GM23338 (cell line): Measurements from ENCODE around the gene GLRA1. TPM values are rescaled to one million over a fixed set of nuclear protein-coding genes. Genes with fewer than 3 reads are reported as not detected.
"Not testable (repeated sequence)": the region's sequence is repeated elsewhere in the genome, so short reads cannot be mapped to it uniquely, and the experiment has no call there.

Source experiments
- ATAC-seq: fragments of 200-7000 bp; cut with Tn5 transposase; 3 replicates; pipeline ENCODE4 v1.9.1; 2020
- DNase-seq: peaks from one replicate; pipeline ENCODE4 v3.0.0-alpha.2; 2015; ENCODE audit warnings: low spot score
- H2AFZ ChIP-seq: fragments of 200-600 bp; sonication (generic); 2 replicates; pipeline ENCODE4 v1.8.0; 2016; ENCODE audit warnings: antibody characterized with exemption, mild to moderate bottlenecking, moderate library complexity
- H3F3A ChIP-seq: fragments of 200-600 bp; sonication (generic); replicated peaks from 2 replicates; pipeline ENCODE4 v1.8.0; 2017; ENCODE audit warnings: antibody characterized with exemption, mixed run types, low read depth
- H3K27ac ChIP-seq: fragments of 200-600 bp; sonication (generic); 2 replicates; pipeline ENCODE4 v1.6.1; 2016; ENCODE audit warnings: low read depth
- H3K27me3 ChIP-seq: fragments of 200-600 bp; sonication (generic); 2 replicates; pipeline ENCODE4 v1.8.0; 2016; ENCODE audit warnings: mild to moderate bottlenecking, mixed run types, moderate library complexity; ENCODE audit not compliant: insufficient read depth
- H3K36me3 ChIP-seq: fragments of 200-600 bp; sonication (generic); 2 replicates; pipeline ENCODE4 v1.8.0; 2016; ENCODE audit warnings: mild to moderate bottlenecking; ENCODE audit not compliant: insufficient read depth
- H3K4me1 ChIP-seq: fragments of 200-600 bp; sonication (generic); 2 replicates; pipeline ENCODE4 v1.8.0; 2016; ENCODE audit warnings: mild to moderate bottlenecking, moderate library complexity; ENCODE audit not compliant: insufficient read depth
- H3K4me2 ChIP-seq: fragments of 200-600 bp; sonication (generic); 2 replicates; pipeline ENCODE4 v1.7.1; 2017; ENCODE audit warnings: mixed run types
- H3K4me3 ChIP-seq: fragments of 200-600 bp; sonication (generic); 2 replicates; pipeline ENCODE4 v1.6.1; 2016; ENCODE audit warnings: mixed run types
- H3K79me2 ChIP-seq: fragments of 200-600 bp; sonication (generic); replicated peaks from 2 replicates; pipeline ENCODE4 v1.8.0; 2017; ENCODE audit warnings: mild to moderate bottlenecking; ENCODE audit not compliant: insufficient read depth
- H3K9me2 ChIP-seq: fragments of 200-600 bp; sonication (generic); 2 replicates; pipeline ENCODE4 v1.8.0; 2017; ENCODE audit not compliant: insufficient read depth
- H4K20me1 ChIP-seq: fragments of 200-600 bp; sonication (generic); replicated peaks from 2 replicates; pipeline ENCODE4 v1.8.0; 2017; ENCODE audit warnings: mild to moderate bottlenecking; ENCODE audit not compliant: insufficient read depth
- H3K27ac Mint-ChIP-seq: 2 replicates; pipeline ENCODE4 v1.8.0; 2020; ENCODE audit warnings: inconsistent platforms, mild to moderate bottlenecking, moderate library complexity, mixed read lengths
- H3K27me3 Mint-ChIP-seq: 3 replicates; pipeline ENCODE4 v1.8.0; 2022; ENCODE audit warnings: low read depth, mild to moderate bottlenecking, moderate library complexity, mixed read lengths, inconsistent platforms; ENCODE audit not compliant: insufficient read depth, poor library complexity
- H3K36me3 Mint-ChIP-seq: 3 replicates; pipeline ENCODE4 v1.8.0; 2021; ENCODE audit warnings: low read depth, mild to moderate bottlenecking, inconsistent platforms, moderate library complexity, mixed read lengths
- H3K4me1 Mint-ChIP-seq: 3 replicates; pipeline ENCODE4 v1.8.0; 2020; ENCODE audit warnings: mild to moderate bottlenecking, inconsistent platforms, mixed read lengths
- H3K4me3 Mint-ChIP-seq: 3 replicates; pipeline ENCODE4 v1.8.0; 2021; ENCODE audit warnings: moderate library complexity, mild to moderate bottlenecking, inconsistent platforms, mixed read lengths
- H3K9me3 Mint-ChIP-seq: 3 replicates; pipeline ENCODE4 v1.8.0; 2020; ENCODE audit warnings: moderate library complexity, mild to moderate bottlenecking, inconsistent platforms, mixed read lengths
- EZH2phosphoT487 ChIP-seq: fragments of 200-600 bp; sonication (generic); IDR thresholded peaks from one replicate; pipeline ENCODE4 v1.8.1; 2018; ENCODE audit warnings: antibody characterized with exemption; ENCODE audit not compliant: unreplicated experiment
- NANOG ChIP-seq: IDR thresholded peaks from 2 replicates; pipeline ENCODE4 v1.6.1; 2016; ENCODE audit warnings: antibody characterized with exemption, borderline replicate concordance
- POLR2AphosphoS5 ChIP-seq: IDR thresholded peaks from 2 replicates; pipeline ENCODE4 v1.6.1; 2016; ENCODE audit warnings: antibody characterized with exemption, low read depth
- STAT1 ChIP-seq: IDR thresholded peaks from one replicate; pipeline ENCODE4 v1.6.1; 2016; ENCODE audit warnings: antibody characterized with exemption; ENCODE audit not compliant: unreplicated experiment
- ZNF114 ChIP-seq: fragments of 250-450 bp; sonication (Bioruptor Pico); IDR thresholded peaks from 2 replicates; pipeline ENCODE4 v1.5.0; 2020; ENCODE audit warnings: mild to moderate bottlenecking, moderate library complexity
- ZNF331 ChIP-seq: fragments of 250-450 bp; sonication (Bioruptor Pico); IDR thresholded peaks from 2 replicates; pipeline ENCODE4 v1.5.0; 2020; ENCODE audit warnings: low read depth, mild to moderate bottlenecking, moderate library complexity
- polyA plus RNA-seq: library from polyadenylated mRNA; unstranded; fragments of >200 nt; fragmentation: Nextera tagmentation; extraction: Ambion mirVana; gene quantifications from 2 replicates; pipeline ENCODE4 v1.2.1, GENCODE V29; 2016
- total RNA-seq: library from RNA; depleted of rRNA; stranded (reverse); fragments of >200 nt; shearing (Covaris generic); gene quantifications from 2 replicates; pipeline ENCODE4 v1.2.3, GENCODE V29; 2014
- TF ChIP-seq, protein P1 (sequence below): IDR thresholded peaks from one replicate; pipeline ENCODE4 v1.6.1; 2018; ENCODE audit warnings: antibody characterized with exemption; ENCODE audit not compliant: unreplicated experiment
- TF ChIP-seq, protein P2 (sequence below), 2 experiments: fragments of 200-600 bp in 1 of 2; sonication (generic) in 1 of 2; conservative IDR thresholded peaks; 2 replicates each; pipeline versions ENCODE4 v1.5.1 to v1.6.1; 2016 to 2017; ENCODE audit warnings: antibody characterized with exemption in 2 of 2, low read depth in 2 of 2, mild to moderate bottlenecking in 2 of 2, moderate library complexity in 1 of 2
- TF ChIP-seq, protein P3 (sequence below): IDR thresholded peaks from 2 replicates; pipeline ENCODE4 v1.6.1; 2016; ENCODE audit warnings: antibody characterized with exemption
- TF ChIP-seq, protein P4 (sequence below): fragments of 250-450 bp; sonication (Bioruptor Pico); IDR thresholded peaks from 2 replicates; pipeline ENCODE4 v1.5.0; 2020; ENCODE audit warnings: mild to moderate bottlenecking, moderate library complexity

Gene GLRA1
- total and polyA plus RNA-seq, 2 experiments from 2014 or later, result not detected

DNA sequence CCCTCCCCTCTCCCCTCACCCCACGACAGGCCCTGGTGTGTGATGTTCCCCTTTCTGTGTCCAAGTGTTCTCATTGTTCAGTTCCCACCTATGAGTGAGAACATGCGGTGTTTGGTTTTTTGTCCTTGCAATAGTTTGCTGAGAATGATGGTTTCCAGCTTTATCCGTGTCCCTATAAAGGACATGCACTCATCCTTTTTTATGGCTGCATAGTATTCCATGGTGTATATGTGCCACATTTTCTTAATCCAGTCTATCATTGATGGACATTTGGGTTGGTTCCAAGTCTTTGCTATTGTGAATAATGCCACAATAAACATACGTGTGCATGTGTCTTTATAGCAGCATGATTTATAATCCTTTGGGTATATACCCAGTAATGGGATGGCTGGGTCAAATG is 63.8 kb downstream of the GLRA1 start:
- not testable (repeated sequence) for H3K27me3 ChIP-seq, H3K4me1 ChIP-seq, H3K79me2 ChIP-seq, H3K9me2 ChIP-seq, H3K9me3 Mint-ChIP-seq, H3K4me3 ChIP-seq, H3K27ac Mint-ChIP-seq, H3K36me3 Mint-ChIP-seq, DNase-seq, H3K4me2 ChIP-seq, H3K4me3 Mint-ChIP-seq, H4K20me1 ChIP-seq, H3F3A ChIP-seq, H3K27me3 Mint-ChIP-seq, H2AFZ ChIP-seq, H3K27ac ChIP-seq, H3K36me3 ChIP-seq, ATAC-seq, H3K4me1 Mint-ChIP-seq

DNA sequence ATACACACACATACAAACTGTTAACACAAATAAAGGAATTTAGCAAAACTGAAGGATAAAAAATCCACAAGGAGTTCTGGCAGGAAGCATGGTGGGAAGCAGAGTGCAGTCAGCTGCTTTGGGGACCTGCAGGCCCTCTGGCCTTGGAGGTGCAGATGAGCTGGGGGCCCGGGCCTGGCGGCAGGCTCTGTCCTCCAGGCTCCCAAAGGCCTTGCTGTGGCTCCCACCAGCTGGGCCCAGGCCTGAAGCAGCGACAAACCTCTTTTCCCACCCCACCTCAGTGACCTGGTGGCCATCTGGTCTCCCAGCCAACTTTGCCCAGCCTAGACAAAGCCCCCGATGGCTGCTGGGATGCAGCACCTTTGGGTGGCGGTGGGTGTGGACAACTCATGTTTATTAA is 67.8 kb downstream of the GLRA1 start:
- H3K27me3 ChIP-seq, result no peaks in the 10 kb centered on the region
- Mint-ChIP-seq H3K4me3 (no peak overlapping the region), H3K9me3 (no peaks in the 10 kb centered on the region), H3K27me3 (peaks cover 2% of the 10 kb centered on the region), H3K36me3 (no peaks in the 10 kb centered on the region; the same call in 2 of the 3 replicates), H3K27ac (no peak overlapping the region), H3K4me1 (no peaks in the 10 kb centered on the region)
- no peak overlapping the region for H3K4me2 ChIP-seq
- no peaks in the 10 kb centered on the region for H3K36me3 ChIP-seq
- DNase-seq (no peak), ATAC-seq (no peak)
- no peaks in the 10 kb centered on the region for H3K4me1 ChIP-seq
- H3K79me2 ChIP-seq, result no peaks in the 10 kb centered on the region
- no peaks in the 10 kb centered on the region for H4K20me1 ChIP-seq
- H3F3A ChIP-seq, result no peaks in the 10 kb centered on the region
- no peak overlapping the region for H3K4me3 ChIP-seq
- no peak overlapping the region for H3K27ac ChIP-seq
- H2AFZ ChIP-seq, result no peak overlapping the region
- H3K9me2 ChIP-seq, result no peaks in the 10 kb centered on the region; the same call in 1 of the 2 replicates
- TF ChIP-seq, protein P1, sequence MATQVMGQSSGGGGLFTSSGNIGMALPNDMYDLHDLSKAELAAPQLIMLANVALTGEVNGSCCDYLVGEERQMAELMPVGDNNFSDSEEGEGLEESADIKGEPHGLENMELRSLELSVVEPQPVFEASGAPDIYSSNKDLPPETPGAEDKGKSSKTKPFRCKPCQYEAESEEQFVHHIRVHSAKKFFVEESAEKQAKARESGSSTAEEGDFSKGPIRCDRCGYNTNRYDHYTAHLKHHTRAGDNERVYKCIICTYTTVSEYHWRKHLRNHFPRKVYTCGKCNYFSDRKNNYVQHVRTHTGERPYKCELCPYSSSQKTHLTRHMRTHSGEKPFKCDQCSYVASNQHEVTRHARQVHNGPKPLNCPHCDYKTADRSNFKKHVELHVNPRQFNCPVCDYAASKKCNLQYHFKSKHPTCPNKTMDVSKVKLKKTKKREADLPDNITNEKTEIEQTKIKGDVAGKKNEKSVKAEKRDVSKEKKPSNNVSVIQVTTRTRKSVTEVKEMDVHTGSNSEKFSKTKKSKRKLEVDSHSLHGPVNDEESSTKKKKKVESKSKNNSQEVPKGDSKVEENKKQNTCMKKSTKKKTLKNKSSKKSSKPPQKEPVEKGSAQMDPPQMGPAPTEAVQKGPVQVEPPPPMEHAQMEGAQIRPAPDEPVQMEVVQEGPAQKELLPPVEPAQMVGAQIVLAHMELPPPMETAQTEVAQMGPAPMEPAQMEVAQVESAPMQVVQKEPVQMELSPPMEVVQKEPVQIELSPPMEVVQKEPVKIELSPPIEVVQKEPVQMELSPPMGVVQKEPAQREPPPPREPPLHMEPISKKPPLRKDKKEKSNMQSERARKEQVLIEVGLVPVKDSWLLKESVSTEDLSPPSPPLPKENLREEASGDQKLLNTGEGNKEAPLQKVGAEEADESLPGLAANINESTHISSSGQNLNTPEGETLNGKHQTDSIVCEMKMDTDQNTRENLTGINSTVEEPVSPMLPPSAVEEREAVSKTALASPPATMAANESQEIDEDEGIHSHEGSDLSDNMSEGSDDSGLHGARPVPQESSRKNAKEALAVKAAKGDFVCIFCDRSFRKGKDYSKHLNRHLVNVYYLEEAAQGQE, result no peak
- TF ChIP-seq EZH2phosphoT487 (no peak), POLR2AphosphoS5 (no peak), ZNF114 (CRISPR knock-in tag) (no peak), NANOG (no peak), STAT1 (no peak), ZNF331 (no peak)
- TF ChIP-seq, protein P2, sequence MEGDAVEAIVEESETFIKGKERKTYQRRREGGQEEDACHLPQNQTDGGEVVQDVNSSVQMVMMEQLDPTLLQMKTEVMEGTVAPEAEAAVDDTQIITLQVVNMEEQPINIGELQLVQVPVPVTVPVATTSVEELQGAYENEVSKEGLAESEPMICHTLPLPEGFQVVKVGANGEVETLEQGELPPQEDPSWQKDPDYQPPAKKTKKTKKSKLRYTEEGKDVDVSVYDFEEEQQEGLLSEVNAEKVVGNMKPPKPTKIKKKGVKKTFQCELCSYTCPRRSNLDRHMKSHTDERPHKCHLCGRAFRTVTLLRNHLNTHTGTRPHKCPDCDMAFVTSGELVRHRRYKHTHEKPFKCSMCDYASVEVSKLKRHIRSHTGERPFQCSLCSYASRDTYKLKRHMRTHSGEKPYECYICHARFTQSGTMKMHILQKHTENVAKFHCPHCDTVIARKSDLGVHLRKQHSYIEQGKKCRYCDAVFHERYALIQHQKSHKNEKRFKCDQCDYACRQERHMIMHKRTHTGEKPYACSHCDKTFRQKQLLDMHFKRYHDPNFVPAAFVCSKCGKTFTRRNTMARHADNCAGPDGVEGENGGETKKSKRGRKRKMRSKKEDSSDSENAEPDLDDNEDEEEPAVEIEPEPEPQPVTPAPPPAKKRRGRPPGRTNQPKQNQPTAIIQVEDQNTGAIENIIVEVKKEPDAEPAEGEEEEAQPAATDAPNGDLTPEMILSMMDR (conservative IDR thresholded peaks at IDR 0.05; ENCODE audit: low read depth in 2 of 2), result no peak
- TF ChIP-seq, protein P3, sequence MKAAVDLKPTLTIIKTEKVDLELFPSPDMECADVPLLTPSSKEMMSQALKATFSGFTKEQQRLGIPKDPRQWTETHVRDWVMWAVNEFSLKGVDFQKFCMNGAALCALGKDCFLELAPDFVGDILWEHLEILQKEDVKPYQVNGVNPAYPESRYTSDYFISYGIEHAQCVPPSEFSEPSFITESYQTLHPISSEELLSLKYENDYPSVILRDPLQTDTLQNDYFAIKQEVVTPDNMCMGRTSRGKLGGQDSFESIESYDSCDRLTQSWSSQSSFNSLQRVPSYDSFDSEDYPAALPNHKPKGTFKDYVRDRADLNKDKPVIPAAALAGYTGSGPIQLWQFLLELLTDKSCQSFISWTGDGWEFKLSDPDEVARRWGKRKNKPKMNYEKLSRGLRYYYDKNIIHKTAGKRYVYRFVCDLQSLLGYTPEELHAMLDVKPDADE, result no peak
- TF ChIP-seq, protein P4, sequence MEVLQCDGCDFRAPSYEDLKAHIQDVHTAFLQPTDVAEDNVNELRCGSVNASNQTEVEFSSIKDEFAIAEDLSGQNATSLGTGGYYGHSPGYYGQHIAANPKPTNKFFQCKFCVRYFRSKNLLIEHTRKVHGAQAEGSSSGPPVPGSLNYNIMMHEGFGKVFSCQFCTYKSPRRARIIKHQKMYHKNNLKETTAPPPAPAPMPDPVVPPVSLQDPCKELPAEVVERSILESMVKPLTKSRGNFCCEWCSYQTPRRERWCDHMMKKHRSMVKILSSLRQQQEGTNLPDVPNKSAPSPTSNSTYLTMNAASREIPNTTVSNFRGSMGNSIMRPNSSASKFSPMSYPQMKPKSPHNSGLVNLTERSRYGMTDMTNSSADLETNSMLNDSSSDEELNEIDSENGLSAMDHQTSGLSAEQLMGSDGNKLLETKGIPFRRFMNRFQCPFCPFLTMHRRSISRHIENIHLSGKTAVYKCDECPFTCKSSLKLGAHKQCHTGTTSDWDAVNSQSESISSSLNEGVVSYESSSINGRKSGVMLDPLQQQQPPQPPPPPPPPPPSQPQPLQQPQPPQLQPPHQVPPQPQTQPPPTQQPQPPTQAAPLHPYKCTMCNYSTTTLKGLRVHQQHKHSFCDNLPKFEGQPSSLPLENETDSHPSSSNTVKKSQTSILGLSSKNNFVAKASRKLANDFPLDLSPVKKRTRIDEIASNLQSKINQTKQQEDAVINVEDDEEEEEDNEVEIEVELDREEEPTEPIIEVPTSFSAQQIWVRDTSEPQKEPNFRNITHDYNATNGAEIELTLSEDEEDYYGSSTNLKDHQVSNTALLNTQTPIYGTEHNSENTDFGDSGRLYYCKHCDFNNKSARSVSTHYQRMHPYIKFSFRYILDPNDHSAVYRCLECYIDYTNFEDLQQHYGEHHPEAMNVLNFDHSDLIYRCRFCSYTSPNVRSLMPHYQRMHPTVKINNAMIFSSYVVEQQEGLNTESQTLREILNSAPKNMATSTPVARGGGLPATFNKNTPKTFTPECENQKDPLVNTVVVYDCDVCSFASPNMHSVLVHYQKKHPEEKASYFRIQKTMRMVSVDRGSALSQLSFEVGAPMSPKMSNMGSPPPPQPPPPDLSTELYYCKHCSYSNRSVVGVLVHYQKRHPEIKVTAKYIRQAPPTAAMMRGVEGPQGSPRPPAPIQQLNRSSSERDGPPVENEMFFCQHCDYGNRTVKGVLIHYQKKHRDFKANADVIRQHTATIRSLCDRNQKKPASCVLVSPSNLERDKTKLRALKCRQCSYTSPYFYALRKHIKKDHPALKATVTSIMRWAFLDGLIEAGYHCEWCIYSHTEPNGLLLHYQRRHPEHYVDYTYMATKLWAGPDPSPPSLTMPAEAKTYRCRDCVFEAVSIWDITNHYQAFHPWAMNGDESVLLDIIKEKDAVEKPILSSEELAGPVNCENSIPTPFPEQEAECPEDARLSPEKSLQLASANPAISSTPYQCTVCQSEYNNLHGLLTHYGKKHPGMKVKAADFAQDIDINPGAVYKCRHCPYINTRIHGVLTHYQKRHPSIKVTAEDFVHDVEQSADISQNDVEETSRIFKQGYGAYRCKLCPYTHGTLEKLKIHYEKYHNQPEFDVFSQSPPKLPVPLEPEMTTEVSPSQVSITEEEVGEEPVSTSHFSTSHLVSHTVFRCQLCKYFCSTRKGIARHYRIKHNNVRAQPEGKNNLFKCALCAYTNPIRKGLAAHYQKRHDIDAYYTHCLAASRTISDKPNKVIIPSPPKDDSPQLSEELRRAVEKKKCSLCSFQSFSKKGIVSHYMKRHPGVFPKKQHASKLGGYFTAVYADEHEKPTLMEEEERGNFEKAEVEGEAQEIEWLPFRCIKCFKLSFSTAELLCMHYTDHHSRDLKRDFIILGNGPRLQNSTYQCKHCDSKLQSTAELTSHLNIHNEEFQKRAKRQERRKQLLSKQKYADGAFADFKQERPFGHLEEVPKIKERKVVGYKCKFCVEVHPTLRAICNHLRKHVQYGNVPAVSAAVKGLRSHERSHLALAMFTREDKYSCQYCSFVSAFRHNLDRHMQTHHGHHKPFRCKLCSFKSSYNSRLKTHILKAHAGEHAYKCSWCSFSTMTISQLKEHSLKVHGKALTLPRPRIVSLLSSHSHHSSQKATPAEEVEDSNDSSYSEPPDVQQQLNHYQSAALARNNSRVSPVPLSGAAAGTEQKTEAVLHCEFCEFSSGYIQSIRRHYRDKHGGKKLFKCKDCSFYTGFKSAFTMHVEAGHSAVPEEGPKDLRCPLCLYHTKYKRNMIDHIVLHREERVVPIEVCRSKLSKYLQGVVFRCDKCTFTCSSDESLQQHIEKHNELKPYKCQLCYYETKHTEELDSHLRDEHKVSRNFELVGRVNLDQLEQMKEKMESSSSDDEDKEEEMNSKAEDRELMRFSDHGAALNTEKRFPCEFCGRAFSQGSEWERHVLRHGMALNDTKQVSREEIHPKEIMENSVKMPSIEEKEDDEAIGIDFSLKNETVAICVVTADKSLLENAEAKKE (CRISPR knock-in tag), result no peak
